HG03460 (cell line): ENCODE measurements around the gene ZNF423.

Experiments
- ATAC-seq: cut with Tn5 transposase; IDR thresholded peaks from one replicate; pipeline ENCODE4 v1.9.1; 2021; ENCODE audit not compliant: unreplicated experiment

ZNF423 gene

GRCh38 chr16:49608779-49609178 lies 247.1 kb downstream of the ZNF423 start:
- no peak for ATAC-seq

- no peak for ATAC-seq
These were observed 247.8 kb downstream of the ZNF423 start for GRCh38 chr16:49608098-49608497.

- ATAC-seq: no peak
These were observed 250.2 kb downstream of the ZNF423 start for GRCh38 chr16:49605536-49606254.

- ATAC-seq: no peak
These were observed 251.3 kb downstream of the ZNF423 start for GRCh38 chr16:49604602-49605001.

GRCh38 chr16:49603956-49604355 lies 252.0 kb downstream of the ZNF423 start:
- no peak for ATAC-seq

GRCh38 chr16:49602976-49603310 lies 253.0 kb downstream of the ZNF423 start:
- no peak for ATAC-seq

GRCh38 chr16:49602201-49602975 lies 253.5 kb downstream of the ZNF423 start:
- ATAC-seq: no peak

GRCh38 chr16:49601576-49601975 lies 254.3 kb downstream of the ZNF423 start:
- ATAC-seq: no peak

GRCh38 chr16:49600976-49601375 lies 254.9 kb downstream of the ZNF423 start:
- ATAC-seq: no peak

GRCh38 chr16:49600536-49600935 lies 255.4 kb downstream of the ZNF423 start:
- no peak for ATAC-seq

- no peak for ATAC-seq
These were observed 256.2 kb downstream of the ZNF423 start for GRCh38 chr16:49599704-49600103.

- ATAC-seq: no peak
These were observed 256.6 kb downstream of the ZNF423 start for GRCh38 chr16:49599281-49599680.

- peak; percentile 54 for ATAC-seq
These were observed 257.3 kb downstream of the ZNF423 start for GRCh38 chr16:49598383-49599170.

GRCh38 chr16:49597796-49598195 lies 258.1 kb downstream of the ZNF423 start:
- ATAC-seq: no peak

- no peak for ATAC-seq
These were observed 259.1 kb downstream of the ZNF423 start for GRCh38 chr16:49596648-49597291.

- ATAC-seq: no peak
These were observed 259.8 kb downstream of the ZNF423 start for GRCh38 chr16:49596068-49596467.

- ATAC-seq: no peak
These were observed 261.0 kb downstream of the ZNF423 start for GRCh38 chr16:49594685-49595498.

GRCh38 chr16:49594153-49594552 lies 261.8 kb downstream of the ZNF423 start:
- no peak for ATAC-seq

- ATAC-seq: no peak
These were observed 262.4 kb downstream of the ZNF423 start for GRCh38 chr16:49593424-49594040.
